AG04450 (cell line): Measurements from ENCODE around the gene ZNF780A. TPM values are rescaled to one million over a fixed set of nuclear protein-coding genes. Genes with fewer than 3 reads are reported as not detected.
"Not testable (repeated sequence)": the region's sequence is repeated elsewhere in the genome, so short reads cannot be mapped to it uniquely, and the experiment has no call there.

Experiments
- CTCF ChIA-PET: fragments of 300-600, 350-600 bp; formaldehyde crosslinking; extraction: SDS; loops from one replicate; lab custom pipeline; 2022; ENCODE audit warnings: antibody characterized with exemption, inconsistent platforms; lab: Charles Lee
- POLR2A ChIA-PET: fragments of 350-600 bp; formaldehyde crosslinking; extraction: SDS; loops from one replicate; lab custom pipeline; 2021; ENCODE audit warnings: antibody characterized with exemption, inconsistent platforms; lab: Yijun Ruan, JAX
- DNase-seq: peaks from one replicate; pipeline ENCODE4 v3.0.0-alpha.2; 2011; ENCODE audit warnings: low read depth, low spot score
- H3K27ac ChIP-seq: one replicate; pipeline ENCODE4 v1.5.1; 2012; ENCODE audit warnings: low read depth, low read length, control low read depth
- H3K27me3 ChIP-seq: one replicate; pipeline ENCODE4 v1.6.0; 2012; ENCODE audit warnings: low read length; ENCODE audit not compliant: control insufficient read depth, insufficient read depth
- H3K4me3 ChIP-seq: 2 replicates; pipeline ENCODE4 v1.5.1; 2011; ENCODE audit warnings: mild to moderate bottlenecking, low read depth, low read length, control low read depth
- H3K9me3 ChIP-seq: 2 replicates; pipeline ENCODE4 v1.5.1; 2012; ENCODE audit warnings: low read length; ENCODE audit not compliant: control insufficient read depth, insufficient read depth
- CTCF ChIP-seq: IDR thresholded peaks from 2 replicates; pipeline ENCODE4 v1.5.1; 2011; ENCODE audit warnings: low read depth, low read length, control low read depth, inconsistent platforms
- polyA plus RNA-seq: library from polyadenylated mRNA; depleted of rRNA; stranded (reverse); fragments of >200 nt; gene quantifications from 2 replicates; pipeline ENCODE4 v1.2.3, GENCODE V29; 2011

Gene ZNF780A
- polyA plus RNA-seq, 1 experiment = 14.5 TPM

DNA sequence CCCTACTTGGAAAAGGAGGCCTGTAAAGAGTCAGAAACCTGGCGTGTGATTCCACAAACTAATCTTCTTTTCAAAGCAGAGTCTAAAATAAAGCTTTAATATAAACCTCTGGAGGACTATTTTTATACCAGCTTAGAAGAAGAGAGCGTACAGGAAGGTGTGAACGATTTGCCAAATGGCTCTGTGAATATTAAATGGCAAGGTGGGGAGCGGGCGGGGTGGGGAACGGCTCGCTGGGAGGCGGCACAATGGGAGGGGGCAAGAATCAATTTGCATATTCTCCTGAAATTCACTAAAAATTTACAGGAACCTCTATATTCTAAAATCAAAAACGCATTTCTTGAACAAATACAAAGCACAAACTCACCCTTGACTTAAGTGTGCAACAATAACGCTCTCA, 35.7 kb downstream of the ZNF780A start:
- no peak for DNase-seq
- H3K27ac ChIP-seq = no peak overlapping the region
- peak overlapping the region; percentile 91 for H3K4me3 ChIP-seq
- POLR2A ChIA-PET = no interaction called here
- no peak for TF ChIP-seq CTCF
- CTCF ChIA-PET = interaction anchor here (0.6 to 1.4 kb wide), 4 partner anchors 9 to 504 kb away, joined by 3 to 7 read pairs (median 4); partner anchors contain the start of gene PSMC4
- H3K9me3 ChIP-seq = peaks cover 7% of the 10 kb centered on the region
- H3K27me3 ChIP-seq = no peaks in the 10 kb centered on the region

- H3K4me3 ChIP-seq = peak overlapping the region; percentile 91
- TF ChIP-seq CTCF = no peak
- POLR2A ChIA-PET = no interaction called here
Measured at GRCh38 chr19:40054632-40055031, 36.1 kb downstream of the ZNF780A start.

DNA sequence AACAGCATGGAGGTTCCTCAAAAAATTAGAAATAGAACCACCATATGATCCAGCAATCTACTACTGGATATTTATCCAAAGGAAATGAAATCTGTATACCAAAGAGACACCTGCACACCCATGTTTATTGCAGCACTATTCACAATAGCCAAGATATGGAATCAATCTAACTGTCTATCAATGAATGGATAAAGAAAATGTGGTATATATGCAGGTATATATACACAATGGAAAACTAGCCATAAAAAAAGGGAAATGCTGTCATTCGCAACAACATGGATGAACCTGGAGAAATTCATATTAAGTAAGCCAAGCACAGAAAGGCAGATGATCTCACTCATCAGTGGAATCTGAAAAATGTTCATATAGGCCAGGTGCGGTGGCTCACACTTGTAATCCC, 37.3 kb downstream of the ZNF780A start:
- Histone ChIP-seq H3K27ac (no peak overlapping the region), H3K4me3 (no peak overlapping the region), H3K9me3 (peaks cover 7% of the 10 kb centered on the region), H3K27me3 (no peaks in the 10 kb centered on the region)
- no peak for DNase-seq
- TF ChIP-seq CTCF = no peak
- ChIA-PET POLR2A (no interaction called here), CTCF (interaction anchor here (1.4 kb wide), 1 partner anchor 83 kb away, joined by 5 read pairs; the partner anchor contains the start of gene PSMC4)

More at GRCh38 chr19:40054632-40055031, 36.1 kb downstream of the ZNF780A start:
- no peak overlapping the region for H3K27ac ChIP-seq
- DNase-seq = no peak
- CTCF ChIA-PET = interaction anchor here (1.1 to 1.4 kb wide), 2 partner anchors 9 to 84 kb away, joined by 3 to 5 read pairs; partner anchors contain the start of gene PSMC4
- H3K9me3 ChIP-seq = peaks cover 7% of the 10 kb centered on the region
- no peaks in the 10 kb centered on the region for H3K27me3 ChIP-seq

DNA sequence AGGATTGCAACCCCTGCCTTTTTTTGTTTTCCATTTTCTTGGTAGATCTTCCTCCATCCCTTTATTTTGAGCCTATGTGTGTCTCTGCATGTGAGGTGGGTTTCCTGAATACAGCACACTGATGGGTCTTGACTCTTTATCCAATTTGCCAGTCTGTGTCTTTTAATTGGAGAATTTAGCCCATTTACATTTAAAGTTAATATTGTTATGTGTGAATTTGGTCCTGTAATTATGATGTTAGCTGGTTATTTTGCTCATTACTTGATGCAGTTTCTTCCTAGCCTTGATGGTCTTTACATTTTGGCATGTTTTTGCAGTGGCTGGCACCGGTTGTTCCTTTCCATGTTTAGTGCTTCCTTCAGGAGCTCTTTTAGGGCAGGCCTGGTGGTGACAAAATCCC, 49.0 kb downstream of the ZNF780A start:
- peaks cover 23% of the 10 kb centered on the region for H3K9me3 ChIP-seq
- CTCF ChIA-PET, H3K27me3 ChIP-seq, POLR2A ChIA-PET, H3K27ac ChIP-seq, DNase-seq, H3K4me3 ChIP-seq: not testable (repeated sequence)

DNA sequence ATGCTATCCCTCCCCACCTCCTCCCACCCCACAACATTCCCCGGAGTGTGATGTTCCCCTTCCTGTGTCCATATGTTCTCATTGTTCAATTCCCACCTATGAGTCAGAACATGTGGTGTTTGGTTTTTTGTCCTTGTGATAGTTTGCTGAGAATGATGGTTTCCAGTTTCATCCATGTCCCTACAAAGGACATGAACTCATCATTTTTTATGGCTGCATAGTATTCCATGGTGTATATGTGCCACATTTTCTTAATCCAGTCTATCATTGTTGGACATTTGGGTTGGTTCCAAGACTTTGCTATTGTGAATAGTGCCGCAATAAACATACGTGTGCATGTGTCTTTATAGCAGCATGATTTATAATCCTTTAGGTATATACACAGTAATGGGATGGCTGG, 52.7 kb downstream of the ZNF780A start:
- H3K27me3 ChIP-seq, H3K27ac ChIP-seq, DNase-seq, CTCF ChIA-PET, POLR2A ChIA-PET, H3K4me3 ChIP-seq: not testable (repeated sequence)
- H3K9me3 ChIP-seq = peaks cover 12% of the 10 kb centered on the region

DNA sequence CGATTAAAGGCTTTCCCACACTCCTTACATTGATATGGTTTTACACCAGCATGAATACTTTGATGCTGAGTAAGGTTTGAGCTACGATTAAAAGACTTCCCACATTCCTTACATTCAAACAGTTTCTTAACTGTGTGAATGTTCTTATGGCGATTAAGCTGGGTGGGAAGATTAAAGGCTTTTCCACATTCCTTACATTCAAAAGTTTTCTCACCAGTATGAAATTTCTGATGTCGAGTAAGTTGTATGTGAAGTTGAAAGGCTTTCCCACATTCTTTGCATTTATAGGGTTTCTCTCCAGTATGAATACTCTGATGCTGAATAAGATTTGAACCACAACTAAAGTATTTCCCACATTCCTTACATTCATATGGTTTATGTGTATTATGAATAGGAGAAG, 54.7 kb downstream of the ZNF780A start:
- TF ChIP-seq CTCF = no peak
- Histone ChIP-seq H3K4me3 (no peak overlapping the region), H3K9me3 (peaks cover 22% of the 10 kb centered on the region), H3K27me3 (no peaks in the 10 kb centered on the region), H3K27ac (no peak overlapping the region)
- no peak for DNase-seq
- ChIA-PET CTCF (no interaction called here), POLR2A (no interaction called here)
